A673 (cell line): ENCODE data around the gene SNRPA.

Source experiments
- CTCF ChIP-seq: fragments of 300-800, 200-600 bp; sonication (generic); conservative IDR thresholded peaks from 2 replicates; pipeline ENCODE4 v1.5.1; 2017; ENCODE audit warnings: low read depth, mild to moderate bottlenecking, antibody characterized with exemption, low read length, moderate library complexity, mixed read lengths
- EZH2 ChIP-seq: fragments of 200-600 bp; sonication (generic); IDR thresholded peaks from 2 replicates; pipeline ENCODE4 v1.6.1; 2017; ENCODE audit warnings: borderline replicate concordance, low read depth, mild to moderate bottlenecking, mixed read lengths, antibody characterized with exemption, low read length; ENCODE audit not compliant: poor library complexity, severe bottlenecking

- TF ChIP-seq CTCF (no peak), EZH2 (no peak)
Observed at GRCh38 chr19:40791996-40792395, 41.0 kb downstream of the SNRPA start.
